GM19023 (cell line): ENCODE measurements around the gene SPRY4.
A peak's percentile ranks its signal among the peaks of the same experiment; 100 is the strongest.
"Not testable (repeated sequence)": the region's sequence is repeated elsewhere in the genome, so short reads cannot be mapped to it uniquely, and the experiment has no call there.

Experiments
- ATAC-seq: cut with Tn5 transposase; IDR thresholded peaks from one replicate; pipeline ENCODE4 v1.9.1; 2021; ENCODE audit warnings: mild to moderate bottlenecking, moderate library complexity; ENCODE audit not compliant: unreplicated experiment

The SPRY4 gene

GRCh38 chr5:142295960-142296860, 28.6 kb downstream of the SPRY4 start:
- ATAC-seq: no peak

GRCh38 chr5:142295084-142295758, 29.6 kb downstream of the SPRY4 start:
- no peak for ATAC-seq

GRCh38 chr5:142293486-142293885, 31.3 kb downstream of the SPRY4 start:
- no peak for ATAC-seq

- ATAC-seq: no peak
Measured at GRCh38 chr5:142292808-142293207, 32.0 kb downstream of the SPRY4 start.

- ATAC-seq: no peak
Measured at GRCh38 chr5:142292249-142292648, 32.6 kb downstream of the SPRY4 start.

- ATAC-seq: no peak
Measured at GRCh38 chr5:142290577-142291299, 34.1 kb downstream of the SPRY4 start.

GRCh38 chr5:142289708-142290576, 34.9 kb downstream of the SPRY4 start:
- ATAC-seq: no peak

- ATAC-seq: peak; percentile 44
Measured at GRCh38 chr5:142287973-142288313, 36.9 kb downstream of the SPRY4 start.

GRCh38 chr5:142287096-142287972, 37.5 kb downstream of the SPRY4 start:
- ATAC-seq: peak; percentile 59

GRCh38 chr5:142286111-142286510, 38.7 kb downstream of the SPRY4 start:
- ATAC-seq: no peak

- ATAC-seq: no peak
Measured at GRCh38 chr5:142283304-142283703, 41.5 kb downstream of the SPRY4 start.

GRCh38 chr5:142281966-142282365, 42.9 kb downstream of the SPRY4 start:
- no peak for ATAC-seq

- ATAC-seq: no peak
Measured at GRCh38 chr5:142281008-142281367, 43.8 kb downstream of the SPRY4 start.

GRCh38 chr5:142280066-142281007, 44.5 kb downstream of the SPRY4 start:
- ATAC-seq: no peak

- no peak for ATAC-seq
Measured at GRCh38 chr5:142278627-142279026, 46.2 kb downstream of the SPRY4 start.

- ATAC-seq: no peak
Measured at GRCh38 chr5:142277796-142278195, 47.0 kb downstream of the SPRY4 start.

- ATAC-seq: no peak
Measured at GRCh38 chr5:142276517-142276916, 48.3 kb downstream of the SPRY4 start.

GRCh38 chr5:142275496-142275895, 49.3 kb downstream of the SPRY4 start:
- ATAC-seq: no peak

GRCh38 chr5:142272596-142272995, 52.2 kb downstream of the SPRY4 start:
- ATAC-seq: not testable (repeated sequence)
